Measurements from ENCODE around the gene CWC15.
"Not testable (repeated sequence)": the region's sequence is repeated elsewhere in the genome, so short reads cannot be mapped to it uniquely, and the experiment has no call there.

GRCh38 chr11:94932072-94932471 lies 41.3 kb downstream of the CWC15 start:
- not testable (repeated sequence) for TF ChIP-seq CTCF (IDR thresholded peaks at IDR 0.05); EZH2 (IDR thresholded peaks at IDR 0.05; ENCODE audit: borderline replicate concordance, insufficient read depth, low read depth, low read length, poor library complexity, severe bottlenecking)
